Smooth muscle cell (in vitro differentiated cells): ENCODE data around the gene CADM1. TPM values are rescaled to one million over a fixed set of nuclear protein-coding genes. Genes with fewer than 3 reads are reported as not detected.

ENCODE experiments used
- DNase-seq: peaks from one replicate; lab custom pipeline; 2025; ENCODE audit not compliant: unreplicated experiment; lab: John Stamatoyannopoulos, UW
- H2AFZ ChIP-seq: fragments of 200-600 bp; sonication (generic); 2 replicates; pipeline ENCODE4 v1.6.0; 2016; ENCODE audit warnings: antibody characterized with exemption, low read depth, mild to moderate bottlenecking
- H3F3A ChIP-seq: fragments of 200-600 bp; sonication (generic); 2 replicates; pipeline ENCODE4 v1.6.0; 2017; ENCODE audit warnings: antibody characterized with exemption, low read depth
- H3K27ac ChIP-seq: fragments of 200-600 bp; sonication (generic); 2 replicates; pipeline ENCODE4 v1.5.1; 2016; ENCODE audit warnings: low read depth, mild to moderate bottlenecking
- H3K27me3 ChIP-seq: fragments of 200-600 bp; sonication (generic); 2 replicates; pipeline ENCODE4 v1.6.1; 2016; ENCODE audit warnings: low read depth, mild to moderate bottlenecking
- H3K36me3 ChIP-seq: fragments of 200-600 bp; sonication (generic); 2 replicates; pipeline ENCODE4 v1.5.1; 2016; ENCODE audit warnings: low read depth
- H3K4me1 ChIP-seq: fragments of 200-600 bp; sonication (generic); 2 replicates; pipeline ENCODE4 v1.5.1; 2016; ENCODE audit warnings: low read depth
- H3K4me2 ChIP-seq: fragments of 200-600 bp; sonication (generic); 2 replicates; pipeline ENCODE4 v1.6.0; 2016; ENCODE audit warnings: mild to moderate bottlenecking
- H3K4me3 ChIP-seq: fragments of 200-600 bp; sonication (generic); 2 replicates; pipeline ENCODE4 v1.5.1; 2016; ENCODE audit warnings: mild to moderate bottlenecking
- H3K79me2 ChIP-seq: fragments of 200-600 bp; sonication (generic); 2 replicates; pipeline ENCODE4 v1.6.0; 2016; ENCODE audit warnings: low read depth, mild to moderate bottlenecking
- H3K9ac ChIP-seq: fragments of 200-600 bp; sonication (generic); 2 replicates; pipeline ENCODE4 v1.6.0; 2016; ENCODE audit warnings: low read depth
- H3K9me3 ChIP-seq: fragments of 200-600 bp; sonication (generic); replicated peaks from 2 replicates; pipeline ENCODE4 v1.5.1; 2016; ENCODE audit warnings: low read depth
- H4K20me1 ChIP-seq: fragments of 200-600 bp; sonication (generic); 2 replicates; pipeline ENCODE4 v1.6.0; 2016; ENCODE audit warnings: low read depth
- WGBS: methylation state at CpG from one replicate; pipeline ENCODE4 v1.1.7; 2016; ENCODE audit warnings: low lambda C conversion rate; 5-methylcytosine and 5-hydroxymethylcytosine counted together
- polyA plus RNA-seq: library from polyadenylated mRNA; unstranded; fragments of >200 nt; fragmentation: Nextera tagmentation; extraction: Ambion mirVana; gene quantifications from 2 replicates; pipeline ENCODE4 v1.2.1, GENCODE V29; 2016
- total RNA-seq: library from RNA; depleted of rRNA; stranded (reverse); fragments of >200 nt; gene quantifications from 2 replicates; pipeline ENCODE4 v1.2.3, GENCODE V29; 2014
- TF ChIP-seq, protein P1 (sequence below): fragments of 200-600 bp; sonication (generic); IDR thresholded peaks from 2 replicates; pipeline ENCODE4 v1.5.1; 2017; ENCODE audit warnings: borderline replicate concordance, mild to moderate bottlenecking, antibody characterized with exemption; ENCODE audit not compliant: insufficient read depth, poor library complexity, severe bottlenecking

The CADM1 gene
- total and polyA plus RNA-seq, 2 experiments from 2014 or later: 158 to 167 TPM

DNA sequence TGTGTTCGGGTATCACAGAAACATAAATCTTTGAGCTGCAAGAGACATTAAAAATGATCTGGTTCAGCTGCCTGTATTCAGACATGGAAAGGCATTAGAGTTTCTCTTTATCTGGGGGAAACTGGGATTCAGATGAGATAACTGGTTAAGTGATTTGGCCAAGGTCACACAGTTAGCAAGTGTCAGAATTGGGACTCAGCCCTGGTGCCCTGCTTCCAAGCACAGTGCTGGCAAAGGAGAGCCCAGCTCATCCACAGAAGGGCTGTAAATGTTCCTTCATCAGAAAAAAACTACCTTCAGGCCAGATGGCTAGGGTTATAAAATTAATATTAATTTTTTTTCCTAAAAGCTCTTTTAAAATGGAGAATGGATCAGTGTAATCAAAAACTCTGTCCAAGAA lies 20.4 kb upstream of the CADM1 start:
- no peak for DNase-seq
- H3K9me3 ChIP-seq: no peaks in the 10 kb centered on the region
- no peak overlapping the region for H3K27ac ChIP-seq
- H3K4me3 ChIP-seq: no peak overlapping the region
- 24% methylated on average over 1 of the region's 1 CpG for WGBS
- no peaks in the 10 kb centered on the region for H3K36me3 ChIP-seq
- no peaks in the 10 kb centered on the region for H4K20me1 ChIP-seq
- H3K79me2 ChIP-seq: no peaks in the 10 kb centered on the region
- H3K27me3 ChIP-seq: no peaks in the 10 kb centered on the region
- TF ChIP-seq, protein P1, sequence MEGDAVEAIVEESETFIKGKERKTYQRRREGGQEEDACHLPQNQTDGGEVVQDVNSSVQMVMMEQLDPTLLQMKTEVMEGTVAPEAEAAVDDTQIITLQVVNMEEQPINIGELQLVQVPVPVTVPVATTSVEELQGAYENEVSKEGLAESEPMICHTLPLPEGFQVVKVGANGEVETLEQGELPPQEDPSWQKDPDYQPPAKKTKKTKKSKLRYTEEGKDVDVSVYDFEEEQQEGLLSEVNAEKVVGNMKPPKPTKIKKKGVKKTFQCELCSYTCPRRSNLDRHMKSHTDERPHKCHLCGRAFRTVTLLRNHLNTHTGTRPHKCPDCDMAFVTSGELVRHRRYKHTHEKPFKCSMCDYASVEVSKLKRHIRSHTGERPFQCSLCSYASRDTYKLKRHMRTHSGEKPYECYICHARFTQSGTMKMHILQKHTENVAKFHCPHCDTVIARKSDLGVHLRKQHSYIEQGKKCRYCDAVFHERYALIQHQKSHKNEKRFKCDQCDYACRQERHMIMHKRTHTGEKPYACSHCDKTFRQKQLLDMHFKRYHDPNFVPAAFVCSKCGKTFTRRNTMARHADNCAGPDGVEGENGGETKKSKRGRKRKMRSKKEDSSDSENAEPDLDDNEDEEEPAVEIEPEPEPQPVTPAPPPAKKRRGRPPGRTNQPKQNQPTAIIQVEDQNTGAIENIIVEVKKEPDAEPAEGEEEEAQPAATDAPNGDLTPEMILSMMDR: no peak
- H3F3A ChIP-seq: no peaks in the 10 kb centered on the region
- no peak overlapping the region for H3K9ac ChIP-seq
- H3K4me2 ChIP-seq: no peak overlapping the region
- peaks cover 6% of the 10 kb centered on the region for H3K4me1 ChIP-seq
- H2AFZ ChIP-seq: no peak overlapping the region

DNA sequence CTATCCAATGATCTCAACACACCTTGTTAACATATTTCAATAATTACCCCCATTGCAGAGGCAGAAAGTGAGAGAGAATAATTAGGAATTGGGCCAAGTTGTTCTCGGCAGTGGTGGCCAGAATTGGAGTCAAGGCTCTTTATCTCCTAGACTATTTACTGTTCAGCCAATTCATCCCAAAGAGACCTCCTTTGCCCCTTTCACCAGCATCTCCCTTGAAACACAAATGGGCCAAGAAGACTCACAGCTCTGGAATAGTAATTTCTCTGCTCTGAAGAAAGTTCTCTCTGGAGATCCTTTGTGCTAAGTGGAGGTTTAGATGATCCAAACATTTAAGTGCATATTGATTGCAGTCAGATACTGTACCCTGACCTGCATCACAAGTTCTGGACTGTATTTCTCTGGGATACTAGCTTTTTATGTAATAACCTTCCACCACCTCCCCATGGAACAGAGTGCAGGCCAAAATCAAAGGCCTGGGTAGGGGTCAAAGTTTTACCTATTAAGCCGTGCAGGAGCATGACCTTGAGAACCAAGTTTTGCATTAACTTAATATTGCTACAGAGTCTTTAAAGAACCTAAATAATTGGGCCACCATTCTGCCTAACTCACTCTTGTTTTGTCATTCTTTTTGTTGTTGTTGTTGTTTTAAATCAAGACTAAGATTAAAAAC lies 19.6 kb upstream of the CADM1 start:
- 80% methylated on average over 2 of the region's 2 CpGs for WGBS
- H3K9ac ChIP-seq: no peak overlapping the region

DNA sequence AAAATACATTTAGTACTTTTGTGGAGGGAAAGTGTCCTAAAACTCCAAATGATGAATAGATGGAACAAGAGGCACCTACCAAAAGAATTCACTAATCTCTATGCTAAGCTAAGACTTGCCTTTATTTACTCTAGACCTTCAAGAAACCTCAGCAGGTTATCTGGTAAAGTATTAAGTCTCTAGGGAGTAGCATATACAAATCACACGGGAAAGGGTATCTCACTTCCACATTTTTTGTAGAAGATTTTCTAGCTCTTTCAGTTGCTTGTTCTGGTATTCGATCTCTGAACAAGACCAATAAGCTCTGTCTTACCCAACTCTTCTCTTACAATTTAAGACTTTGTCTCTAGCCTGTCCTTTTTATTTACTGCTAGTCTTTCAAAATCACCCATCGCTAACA lies 18.1 kb upstream of the CADM1 start:
- Histone ChIP-seq H3K79me2 (no peaks in the 10 kb centered on the region), H3F3A (no peaks in the 10 kb centered on the region), H3K27ac (no peak overlapping the region), H3K9me3 (no peaks in the 10 kb centered on the region), H4K20me1 (no peaks in the 10 kb centered on the region), H3K36me3 (no peaks in the 10 kb centered on the region), H3K4me1 (no peaks in the 10 kb centered on the region), H3K4me3 (no peak overlapping the region), H3K27me3 (no peaks in the 10 kb centered on the region), H2AFZ (no peak overlapping the region), H3K9ac (no peak overlapping the region), H3K4me2 (no peak overlapping the region)
- no peak for DNase-seq
- TF ChIP-seq, protein P1: no peak
- WGBS: 83% methylated on average over 3 of the region's 3 CpGs

More for the DNA sequence above, 19.6 kb upstream of the CADM1 start:
- Histone ChIP-seq H3K9me3 (no peaks in the 10 kb centered on the region), H3K4me3 (no peak overlapping the region), H3F3A (no peaks in the 10 kb centered on the region), H3K27me3 (no peaks in the 10 kb centered on the region), H2AFZ (no peak overlapping the region), H4K20me1 (no peaks in the 10 kb centered on the region), H3K79me2 (no peaks in the 10 kb centered on the region), H3K36me3 (no peaks in the 10 kb centered on the region), H3K27ac (no peak overlapping the region), H3K4me2 (no peak overlapping the region), H3K4me1 (peaks cover 6% of the 10 kb centered on the region)
- TF ChIP-seq, protein P1: no peak
- no peak for DNase-seq

DNA sequence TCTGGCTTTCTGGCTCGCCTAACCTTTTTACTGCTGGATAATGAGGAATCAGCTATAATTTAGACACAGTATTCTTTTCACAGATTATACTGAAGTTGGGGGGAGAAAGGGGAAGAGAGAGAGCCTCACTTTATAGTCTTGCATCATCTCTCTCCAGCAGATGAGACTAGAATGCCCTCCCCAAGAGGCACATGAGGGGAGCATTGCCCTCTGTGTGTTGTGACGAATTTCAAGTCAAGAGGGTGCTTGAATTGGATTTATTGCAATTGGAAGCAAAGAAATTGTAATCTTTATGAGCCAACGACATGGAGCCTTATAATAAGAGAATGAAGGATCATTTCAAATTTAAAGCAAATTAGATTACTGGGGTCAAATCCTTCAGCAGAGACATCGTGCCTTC lies 17.6 kb upstream of the CADM1 start:
- Histone ChIP-seq H3K4me2 (no peak overlapping the region), H3K4me3 (no peak overlapping the region), H3K36me3 (no peaks in the 10 kb centered on the region), H3K9me3 (no peaks in the 10 kb centered on the region), H3K27me3 (no peaks in the 10 kb centered on the region), H3K9ac (no peak overlapping the region), H3K4me1 (no peaks in the 10 kb centered on the region), H3F3A (no peaks in the 10 kb centered on the region), H3K27ac (no peak overlapping the region), H4K20me1 (no peaks in the 10 kb centered on the region), H3K79me2 (no peaks in the 10 kb centered on the region), H2AFZ (no peak overlapping the region)
- WGBS: 64% methylated on average over 4 of the region's 4 CpGs
- no peak for DNase-seq
- TF ChIP-seq, protein P1: no peak
